Small intestine (tissue), 16 donors: ENCODE measurements around the gene XRCC2. TPM values are rescaled to one million over a fixed set of nuclear protein-coding genes. Genes with fewer than 3 reads are reported as not detected.
"Not testable (repeated sequence)": the region's sequence is repeated elsewhere in the genome, so short reads cannot be mapped to it uniquely, and the experiment has no call there.

ENCODE experiments used
- DNase-seq, 2 donors: peaks; one replicate each; pipeline versions ENCODE4 v3.0.0 to v3.0.0-alpha.2; 2013
- FAIRE-seq: peaks from 2 replicates; lab custom pipeline; 2012; peaks lifted over from hg19 to GRCh38; lab: Jason Lieb, UNC
- H3K27ac ChIP-seq, 3 donors: one replicate each; pipeline ENCODE4 v1.5.1; 2013; ENCODE audit warnings: low read length in 2 of 3, mild to moderate bottlenecking in 2 of 3, control low read depth in 1 of 3, inconsistent platforms in 1 of 3, low read depth in 1 of 3, moderate library complexity in 1 of 3
- H3K27me3 ChIP-seq, 3 donors: one replicate each; pipeline ENCODE4 v1.6.1; 2013; ENCODE audit warnings: low read length in 3 of 3, inconsistent platforms in 1 of 3; ENCODE audit not compliant: control insufficient read depth in 3 of 3, insufficient read depth in 3 of 3
- H3K36me3 ChIP-seq, 3 donors: one replicate each; pipeline ENCODE4 v1.6.1; 2013; ENCODE audit warnings: low read length in 3 of 3, inconsistent platforms in 1 of 3, low read depth in 1 of 3, mild to moderate bottlenecking in 1 of 3, moderate library complexity in 1 of 3; ENCODE audit not compliant: control insufficient read depth in 3 of 3, insufficient read depth in 2 of 3
- H3K4me1 ChIP-seq, 3 donors: one replicate each; pipeline ENCODE4 v1.6.1; 2013; ENCODE audit warnings: low read length in 2 of 3, inconsistent platforms in 1 of 3, low read depth in 1 of 3, mild to moderate bottlenecking in 1 of 3, moderate library complexity in 1 of 3; ENCODE audit not compliant: control insufficient read depth in 3 of 3, insufficient read depth in 2 of 3
- H3K4me3 ChIP-seq, 3 donors: one replicate each; pipeline ENCODE4 v1.5.1; 2013; ENCODE audit warnings: low read length in 3 of 3, control low read depth in 1 of 3, inconsistent platforms in 1 of 3, low read depth in 1 of 3, mild to moderate bottlenecking in 1 of 3, moderate library complexity in 1 of 3
- H3K9me3 ChIP-seq, 2 donors: one replicate each; pipeline ENCODE4 v1.6.1; 2013; ENCODE audit warnings: low read depth in 1 of 2, low read length in 1 of 2; ENCODE audit not compliant: control insufficient read depth in 2 of 2, insufficient read depth in 1 of 2
- WGBS, 3 donors: extraction: QIAGEN DNeasy Blood & Tissue Kit; methylation state at CpG; one replicate each; pipeline ENCODE4 v1.1.7; 2013; 5-methylcytosine and 5-hydroxymethylcytosine counted together
- long read RNA-seq, 10 donors: transcript quantifications; one replicate each; lab custom pipeline, GENCODE V29; 2026
- polyA plus RNA-seq, 4 donors: library from polyadenylated mRNA; stranded (reverse) in 3 of 4; unstranded in 1 of 4; fragments of 200-250 nt in 3 of 4; fragments of 120-200 nt in 1 of 4; gene quantifications; one replicate each; pipeline versions ENCODE4 v1.2.1 to v1.2.3, GENCODE V29; 2013
- donor health status: healthy with polysubstance abuse.
- donor health status: control.
- donor health status: control.
- donor health status: Bipolar disorder and iron deficiency.
- donor health status: healthy.

XRCC2 gene
- polyA plus RNA-seq, result 1 to 10 TPM in 2 of 4 donors, not detected in 2; 1.9 to 5.9 TPM
- long read RNA-seq, donor 1, partial matches to known transcripts, result 0 of 1 reads
- long read RNA-seq, donor 1, other reads (novel, unspliced or antisense), result 0 of 1 reads
- long read RNA-seq, donor 2, result 0 reads
- long read RNA-seq, donor 3, partial matches to known transcripts, result 0 of 1 reads
- long read RNA-seq, donor 3, other reads (novel, unspliced or antisense), result 0 of 1 reads
- long read RNA-seq, donor 4, partial matches to known transcripts, result 0 of 1 reads
- long read RNA-seq, donor 4, other reads (novel, unspliced or antisense), result 0 of 1 reads
- long read RNA-seq, donor 5, result 0 reads
- long read RNA-seq, donor 6, partial matches to known transcripts, result 0 of 1 reads
- long read RNA-seq, donor 6, other reads (novel, unspliced or antisense), result 0 of 1 reads
- long read RNA-seq, donor 7, result 0 reads
- long read RNA-seq, donor 8, result 0 reads
- long read RNA-seq, donor 9, result 0 reads
- long read RNA-seq, donor 10, result 0 reads

DNA sequence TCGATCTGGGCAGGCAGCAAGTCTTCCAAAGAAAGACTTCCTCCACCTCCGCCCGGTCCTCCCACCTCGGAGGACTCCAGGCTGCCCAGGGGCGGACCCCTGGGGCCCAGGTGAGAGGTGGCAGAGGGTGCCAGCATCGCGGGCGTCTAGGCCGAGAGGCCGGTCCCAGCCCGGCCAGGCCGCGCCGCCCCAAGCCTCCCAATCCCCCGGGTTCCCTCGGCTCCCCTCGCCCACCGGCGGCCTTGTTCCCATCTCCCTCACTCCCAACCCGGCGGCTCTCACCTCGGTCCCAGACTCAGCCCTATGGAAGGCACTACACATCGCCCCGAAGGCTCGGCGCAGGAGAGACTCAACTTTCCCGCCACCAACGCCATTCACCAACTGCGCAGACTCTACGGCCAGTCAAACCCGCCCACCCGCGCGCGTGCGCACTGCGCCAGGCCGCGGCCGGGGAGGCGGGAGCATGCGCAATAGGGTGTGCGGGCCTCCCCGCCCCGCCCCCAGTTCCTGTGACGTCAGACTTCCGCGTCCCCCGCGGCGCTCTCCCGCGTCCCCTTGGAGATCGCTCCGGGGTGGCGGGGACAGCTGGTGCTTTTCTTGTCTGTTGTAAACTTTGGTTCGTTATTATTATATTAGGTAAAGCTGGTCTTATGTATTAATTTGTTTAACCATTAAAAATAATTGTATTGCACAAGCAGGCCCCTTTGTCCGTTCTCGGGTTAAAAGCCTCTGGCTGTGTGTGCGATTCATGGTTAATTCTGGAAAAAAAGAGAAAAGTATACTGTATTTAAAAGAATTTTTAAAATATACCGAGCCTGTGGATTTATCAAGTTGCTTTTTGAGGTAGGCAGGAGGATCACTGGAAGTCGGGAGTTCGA, at the start of gene XRCC2:
TSS of gene XRCC2 (minus strand) at position 383 of the 878 bp plus-strand sequence. CDS start at position 321, 62 bp downstream.
- Histone ChIP-seq H3K9me3 (peaks cover 0 to 7% of the 10 kb centered on the region in 2 donors), H3K4me3 (peak within 1 kb of the TSS; percentile 54 to 61 (median 56)), H3K4me1 (peaks cover 0 to 4% (median 0%) of the 10 kb centered on the region in 3 donors), H3K27me3 (no peaks in the 10 kb centered on the region), H3K27ac (peak within 1 kb of the TSS; percentile 14 to 89 (median 71)), H3K36me3 (no peaks in the 10 kb centered on the region)
- DNase-seq, result peak; percentile 95 to 97
- 2 to 3% (median 2%) methylated on average over 52 to 63 of the region's 63 CpGs for WGBS, 3 donors
- FAIRE-seq, result no peak

DNA sequence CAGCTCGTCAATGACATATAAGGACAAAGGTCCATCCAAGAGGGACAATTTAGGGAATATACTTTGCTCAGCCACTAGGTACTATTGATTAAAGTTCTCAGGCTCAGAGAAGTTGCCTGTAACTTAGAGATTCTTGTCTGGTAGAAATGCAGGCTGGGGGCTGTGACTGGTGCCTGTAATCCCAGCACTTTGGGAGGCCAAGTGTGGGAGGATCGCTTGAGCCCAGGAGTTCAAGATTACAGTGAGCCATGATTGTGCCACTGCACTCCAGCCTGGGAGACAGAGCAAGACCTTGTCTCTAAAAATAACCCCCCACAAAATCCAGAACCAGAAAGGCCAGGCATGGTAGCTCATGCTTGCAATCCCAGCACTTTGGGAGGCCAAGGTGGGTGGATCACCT, 47.4 kb upstream of the XRCC2 start:
- FAIRE-seq (no peak), DNase-seq (no peak)
- no peaks in the 10 kb centered on the region for H3K4me1 ChIP-seq
- no peaks in the 10 kb centered on the region for H3K36me3 ChIP-seq
- WGBS, 3 donors, result 48 to 82% (median 69%) methylated on average over 2 of the region's 2 CpGs
- no peaks in the 10 kb centered on the region for H3K9me3 ChIP-seq
- no peak overlapping the region for H3K4me3 ChIP-seq
- no peak overlapping the region for H3K27ac ChIP-seq
- H3K27me3 ChIP-seq, result no peaks in the 10 kb centered on the region

DNA sequence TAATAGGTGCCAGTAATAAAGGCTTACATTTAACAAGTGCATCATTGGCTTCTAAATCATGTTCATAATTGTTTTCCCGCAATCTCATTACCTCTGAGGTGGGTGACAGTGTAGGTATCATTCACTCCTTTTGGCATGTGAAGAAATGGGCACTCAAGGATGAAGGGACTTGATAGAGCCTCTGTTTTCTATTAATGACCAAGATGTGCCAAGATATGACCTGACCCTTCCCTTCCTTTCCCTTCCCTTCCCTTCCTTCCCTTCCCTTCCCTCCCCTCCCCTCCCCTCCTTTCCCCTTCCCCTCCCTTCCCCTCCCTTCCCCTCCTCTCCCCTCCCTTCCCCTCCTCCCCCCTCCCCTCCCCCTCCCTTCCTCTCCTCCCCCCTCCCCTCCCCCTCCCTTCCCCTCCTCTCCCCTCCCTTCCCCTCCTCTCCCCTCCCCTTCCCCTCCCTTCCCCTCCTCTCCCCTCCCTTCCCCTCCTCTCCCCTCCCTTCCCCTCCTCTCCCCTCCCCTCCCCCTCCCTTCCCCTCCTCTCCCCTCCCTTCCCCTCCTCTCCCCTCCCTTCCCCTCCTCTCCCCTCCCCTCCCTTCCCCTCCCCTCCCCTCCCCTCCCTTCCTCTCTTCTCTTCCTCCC, 36.6 kb upstream of the XRCC2 start:
- DNase-seq, H3K4me3 ChIP-seq, H3K27ac ChIP-seq, H3K9me3 ChIP-seq, H3K4me1 ChIP-seq, H3K36me3 ChIP-seq, FAIRE-seq, H3K27me3 ChIP-seq: not testable (repeated sequence)
- WGBS, 3 donors, result 87 to 93% (median 90%) methylated on average over 1 of the region's 1 CpG

DNA sequence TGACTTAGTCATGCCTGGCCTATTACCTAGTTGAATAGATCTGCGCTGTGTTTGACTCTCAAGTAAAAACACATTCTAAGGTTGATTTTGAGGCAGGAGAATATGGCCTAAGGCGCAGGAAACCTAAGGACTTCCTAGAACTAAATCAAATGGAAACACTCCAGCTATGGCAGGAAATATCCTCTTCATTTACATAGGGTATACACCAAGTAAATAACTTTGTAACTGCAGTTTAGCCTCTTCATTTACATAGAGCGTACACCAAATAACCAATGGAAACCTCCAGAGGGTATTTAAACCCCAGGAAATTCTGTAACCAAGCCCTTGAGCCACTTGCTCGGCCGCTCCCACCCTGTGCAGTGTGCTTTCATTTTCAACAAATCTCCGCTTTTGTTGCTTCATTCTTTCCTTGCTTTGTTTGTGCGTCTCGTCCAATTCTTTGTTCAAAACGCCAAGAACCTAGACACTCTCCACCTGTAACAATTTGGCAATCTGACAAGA, 35.6 kb upstream of the XRCC2 start:
- Histone ChIP-seq H3K9me3 (no peaks in the 10 kb centered on the region), H3K27ac (no peak overlapping the region), H3K4me1 (no peaks in the 10 kb centered on the region), H3K4me3 (no peak overlapping the region), H3K36me3 (no peaks in the 10 kb centered on the region), H3K27me3 (no peaks in the 10 kb centered on the region)
- WGBS, 3 donors, result 66 to 84% (median 83%) methylated on average over 9 of the region's 9 CpGs
- FAIRE-seq (no peak), DNase-seq (no peak)

DNA sequence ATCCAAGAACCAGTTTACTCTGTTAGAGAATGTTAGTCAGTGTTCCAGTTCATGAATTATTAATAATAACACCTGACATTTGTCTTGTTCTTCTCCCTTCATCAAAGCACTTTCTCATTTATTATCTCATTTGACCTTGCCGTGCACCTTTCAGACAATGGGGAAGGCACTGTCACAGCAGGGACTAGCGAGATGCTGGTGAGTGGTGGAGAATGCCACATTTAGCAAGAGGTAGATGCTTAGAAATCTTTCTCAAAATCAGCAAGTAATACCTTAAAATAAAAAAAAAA, 34.2 kb upstream of the XRCC2 start:
- Histone ChIP-seq H3K4me3 (no peak overlapping the region), H3K4me1 (no peaks in the 10 kb centered on the region), H3K36me3 (no peaks in the 10 kb centered on the region), H3K9me3 (peaks cover 0 to 5% of the 10 kb centered on the region in 2 donors), H3K27me3 (no peaks in the 10 kb centered on the region), H3K27ac (no peak overlapping the region)
- no peak for DNase-seq
- WGBS, 3 donors, result 38 to 62% (median 44%) methylated on average over 2 of the region's 2 CpGs
- no peak for FAIRE-seq

DNA sequence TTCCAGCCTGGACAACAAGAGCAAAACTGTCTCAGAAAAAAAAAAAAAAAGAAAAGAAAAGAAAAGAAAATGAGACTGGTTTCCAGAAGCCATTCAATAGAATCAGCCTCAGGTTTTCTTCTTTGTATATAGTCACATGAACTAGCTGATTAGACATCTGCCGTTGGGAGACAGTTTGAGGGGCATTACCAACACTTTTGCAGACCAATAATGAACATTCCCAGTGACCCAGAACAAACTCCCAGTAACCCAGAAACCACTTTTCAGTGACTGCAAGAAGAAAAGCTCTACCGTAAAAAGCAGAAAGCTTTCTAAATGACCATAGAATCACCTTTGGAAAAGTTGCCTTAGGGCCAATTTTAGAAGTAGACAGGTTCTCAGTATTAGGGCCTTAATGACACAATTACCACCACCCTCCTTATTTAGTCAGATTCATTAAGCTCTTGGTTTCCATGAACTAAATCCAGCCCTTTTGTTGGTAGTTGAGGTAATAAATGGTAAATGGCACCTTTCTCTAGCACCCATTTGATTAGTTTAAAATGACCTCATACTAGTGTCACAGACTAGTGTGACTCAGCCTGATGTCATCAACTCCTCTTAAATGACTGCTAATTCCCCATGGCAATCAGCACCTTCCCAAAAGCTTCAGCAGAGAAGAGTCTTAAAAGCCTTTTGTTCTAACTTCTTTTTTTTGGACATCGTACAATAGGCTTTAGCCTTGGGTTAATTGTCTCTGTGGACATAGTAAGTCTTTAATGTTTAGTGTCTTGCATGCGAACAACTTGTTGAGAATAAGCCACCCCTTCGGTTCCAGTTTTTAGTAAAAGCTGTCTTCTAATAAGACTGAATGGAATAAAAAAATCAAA, 33.6 kb upstream of the XRCC2 start:
- Histone ChIP-seq H3K27ac (no peak overlapping the region), H3K4me1 (no peaks in the 10 kb centered on the region), H3K36me3 (no peaks in the 10 kb centered on the region), H3K9me3 (peaks cover 0 to 10% of the 10 kb centered on the region in 2 donors), H3K4me3 (no peak overlapping the region), H3K27me3 (no peaks in the 10 kb centered on the region)
- DNase-seq (no peak), FAIRE-seq (no peak)
- WGBS, 3 donors, result 75 to 81% (median 76%) methylated on average over 5 of the region's 5 CpGs

DNA sequence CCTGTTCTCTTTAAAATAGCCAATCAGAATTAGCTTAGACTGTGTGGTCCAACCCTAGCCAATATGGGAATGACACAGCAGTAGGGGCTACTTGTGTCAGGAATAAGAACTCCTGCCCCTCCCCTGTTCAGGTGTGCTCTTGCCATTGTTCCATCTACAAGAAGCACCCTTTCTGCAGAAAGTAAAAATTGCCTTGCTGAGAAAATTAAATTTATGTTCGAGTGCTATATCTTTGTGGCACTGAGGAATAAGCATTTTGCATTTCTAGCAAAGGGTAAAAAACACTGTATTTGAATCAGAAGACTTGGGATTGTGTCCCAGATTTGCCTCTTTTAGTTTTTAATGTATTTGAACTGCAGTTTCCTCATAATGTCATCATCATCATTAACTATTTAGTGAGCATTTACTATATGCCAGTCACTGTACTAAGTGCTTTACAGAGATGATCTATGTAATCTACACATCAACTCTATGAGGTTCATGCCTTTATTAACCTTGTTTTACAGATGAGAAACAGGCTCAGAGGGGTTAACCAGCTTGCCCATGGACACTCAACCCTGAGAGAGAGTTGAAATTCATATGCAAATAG, 28.9 kb upstream of the XRCC2 start:
- DNase-seq, result no peak
- no peaks in the 10 kb centered on the region for H3K36me3 ChIP-seq
- H3K4me3 ChIP-seq, result no peak overlapping the region
- no peak for FAIRE-seq
- peaks cover 0 to 10% of the 10 kb centered on the region in 2 donors for H3K9me3 ChIP-seq
- no peaks in the 10 kb centered on the region for H3K4me1 ChIP-seq
- 93 to 97% (median 94%) methylated on average over 1 of the region's 1 CpG for WGBS, 3 donors
- H3K27ac ChIP-seq, result no peak overlapping the region
- H3K27me3 ChIP-seq, result no peaks in the 10 kb centered on the region
